Activated naive CD4-positive, alpha-beta T cell treated with Interleukin-2 at 50 U/mL for 16 hours (primary cell): ENCODE measurements around the gene SNX32.
A peak's percentile ranks its signal among the peaks of the same experiment; 100 is the strongest.

Experiments
- DNase-seq: peaks from one replicate; pipeline ENCODE4 v3.0.0-alpha.2; 2020

SNX32 gene

GRCh38 chr11:65797711-65798110 is 36.1 kb upstream of the SNX32 start:
- DNase-seq: no peak

GRCh38 chr11:65798882-65799281 is 34.9 kb upstream of the SNX32 start:
- no peak for DNase-seq

GRCh38 chr11:65801153-65801987 is 32.4 kb upstream of the SNX32 start:
- DNase-seq: no peak

GRCh38 chr11:65802841-65803240 is 30.9 kb upstream of the SNX32 start:
- no peak for DNase-seq

- no peak for DNase-seq
Observed at GRCh38 chr11:65803797-65804492, 29.8 kb upstream of the SNX32 start.

- no peak for DNase-seq
Observed at GRCh38 chr11:65806979-65807378, 26.8 kb upstream of the SNX32 start.

- DNase-seq: no peak
Observed at GRCh38 chr11:65808744-65809341, 24.9 kb upstream of the SNX32 start.

- no peak for DNase-seq
Observed at GRCh38 chr11:65809496-65809895, 24.3 kb upstream of the SNX32 start.

GRCh38 chr11:65810046-65810868 is 23.5 kb upstream of the SNX32 start:
- DNase-seq: no peak

- DNase-seq: no peak
Observed at GRCh38 chr11:65811764-65812475, 21.8 kb upstream of the SNX32 start.

GRCh38 chr11:65814131-65814985 is 19.4 kb upstream of the SNX32 start:
- no peak for DNase-seq

- DNase-seq: no peak
Observed at GRCh38 chr11:65814986-65815565, 18.7 kb upstream of the SNX32 start.

GRCh38 chr11:65816696-65817095 is 17.1 kb upstream of the SNX32 start:
- no peak for DNase-seq

- DNase-seq: no peak
Observed at GRCh38 chr11:65817312-65817834, 16.4 kb upstream of the SNX32 start.

GRCh38 chr11:65817835-65818680 is 15.7 kb upstream of the SNX32 start:
- DNase-seq: peak; percentile 93

GRCh38 chr11:65821107-65821506 is 12.7 kb upstream of the SNX32 start:
- DNase-seq: no peak

- DNase-seq: no peak
Observed at GRCh38 chr11:65822776-65823528, 10.8 kb upstream of the SNX32 start.

- DNase-seq: no peak
Observed at GRCh38 chr11:65826984-65827735, 6.6 kb upstream of the SNX32 start.
